DND-41 (cell line): ENCODE measurements around the gene OMA1.

Experiments
- EZH2 ChIP-seq: IDR thresholded peaks from 3 replicates; pipeline ENCODE4 v1.6.1; 2012; ENCODE audit warnings: borderline replicate concordance, low read depth, mild to moderate bottlenecking, moderate library complexity, low read length, inconsistent platforms; ENCODE audit not compliant: severe bottlenecking
- TF ChIP-seq, protein P1 (sequence below): IDR thresholded peaks from 2 replicates; pipeline ENCODE4 v1.5.1; 2012; ENCODE audit warnings: borderline replicate concordance, low read length, moderate library complexity, mild to moderate bottlenecking; ENCODE audit not compliant: poor library complexity, severe bottlenecking; ENCODE audit errors: extremely low read depth

GRCh38 chr1:58580186-58580585, 33.7 kb upstream of the OMA1 start:
- TF ChIP-seq, protein P1, sequence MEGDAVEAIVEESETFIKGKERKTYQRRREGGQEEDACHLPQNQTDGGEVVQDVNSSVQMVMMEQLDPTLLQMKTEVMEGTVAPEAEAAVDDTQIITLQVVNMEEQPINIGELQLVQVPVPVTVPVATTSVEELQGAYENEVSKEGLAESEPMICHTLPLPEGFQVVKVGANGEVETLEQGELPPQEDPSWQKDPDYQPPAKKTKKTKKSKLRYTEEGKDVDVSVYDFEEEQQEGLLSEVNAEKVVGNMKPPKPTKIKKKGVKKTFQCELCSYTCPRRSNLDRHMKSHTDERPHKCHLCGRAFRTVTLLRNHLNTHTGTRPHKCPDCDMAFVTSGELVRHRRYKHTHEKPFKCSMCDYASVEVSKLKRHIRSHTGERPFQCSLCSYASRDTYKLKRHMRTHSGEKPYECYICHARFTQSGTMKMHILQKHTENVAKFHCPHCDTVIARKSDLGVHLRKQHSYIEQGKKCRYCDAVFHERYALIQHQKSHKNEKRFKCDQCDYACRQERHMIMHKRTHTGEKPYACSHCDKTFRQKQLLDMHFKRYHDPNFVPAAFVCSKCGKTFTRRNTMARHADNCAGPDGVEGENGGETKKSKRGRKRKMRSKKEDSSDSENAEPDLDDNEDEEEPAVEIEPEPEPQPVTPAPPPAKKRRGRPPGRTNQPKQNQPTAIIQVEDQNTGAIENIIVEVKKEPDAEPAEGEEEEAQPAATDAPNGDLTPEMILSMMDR: no peak
- TF ChIP-seq EZH2: no peak
